ENCODE measurements around the gene DTX3L.

The DTX3L gene

DNA sequence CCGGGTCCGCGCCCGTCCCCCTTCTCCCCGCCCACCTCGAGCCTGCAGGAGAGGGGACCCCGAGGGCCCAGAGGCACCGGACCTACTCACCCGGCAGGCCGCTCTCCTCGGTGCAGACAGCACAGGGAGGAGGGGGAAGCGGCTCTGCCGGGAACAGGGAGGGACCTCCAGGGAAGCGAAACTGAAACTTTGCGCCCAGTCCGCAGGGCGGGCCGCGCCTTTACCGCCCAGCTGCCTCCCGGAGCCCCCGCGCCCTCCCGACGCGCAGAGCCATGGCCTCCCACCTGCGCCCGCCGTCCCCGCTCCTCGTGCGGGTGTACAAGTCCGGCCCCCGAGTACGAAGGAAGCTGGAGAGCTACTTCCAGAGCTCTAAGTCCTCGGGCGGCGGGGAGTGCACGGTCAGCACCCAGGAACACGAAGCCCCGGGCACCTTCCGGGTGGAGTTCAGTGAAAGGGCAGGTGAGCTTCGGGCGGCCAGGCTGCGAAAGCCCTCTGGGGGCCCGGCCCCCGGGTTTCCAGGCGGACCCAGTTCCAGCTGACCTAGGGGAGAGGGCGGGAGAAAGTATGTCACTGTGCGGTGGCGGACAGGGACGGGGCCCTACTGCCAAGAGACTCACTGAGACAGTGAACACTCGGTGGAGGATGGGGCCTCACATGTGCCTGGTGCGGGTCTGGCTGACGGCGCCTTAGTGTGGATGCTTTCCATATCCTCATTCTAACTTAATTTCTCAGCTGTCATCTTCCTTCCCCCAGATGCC, at the start of gene DTX3L, which contains the start of gene PARP9:
Gene DTX3L, plus strand, starts transcription at position 184 of the 758 bp plus-strand sequence. Its CDS starts 89 bp downstream, at position 273.
Gene PARP9, minus strand, starts transcription at position 146 of the 758 bp plus-strand sequence. CDS start 4,680 bp downstream, outside the sequence.
- DNase-seq (ENCODE audit: low read depth in 2 of 2), result peak; percentile 68 to 82

DNA sequence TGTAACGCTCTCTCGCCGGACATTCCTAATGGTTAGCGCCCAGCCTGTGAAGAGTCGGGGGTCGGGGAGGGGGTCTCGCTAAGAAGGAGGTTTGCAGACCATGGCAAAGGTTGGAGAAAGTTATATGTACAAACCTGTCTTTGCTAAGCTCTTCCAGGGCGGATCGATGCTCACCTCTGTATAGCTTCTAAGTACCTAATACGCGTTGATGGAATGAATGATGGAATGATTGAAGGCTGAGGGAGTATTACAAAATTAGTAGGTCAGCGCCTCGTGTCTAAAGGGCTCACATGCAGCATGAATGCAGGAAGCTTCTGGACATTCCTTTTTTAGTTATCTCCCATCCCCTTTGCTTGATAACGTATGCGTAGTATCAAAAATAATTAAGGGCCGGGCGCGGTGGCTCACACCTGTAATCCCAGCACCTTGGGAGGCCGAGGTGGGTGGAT, 49.1 kb upstream of the DTX3L start:
- DNase-seq (ENCODE audit: low read depth in 2 of 2), result no peak

- no peak for DNase-seq (ENCODE audit: low read depth in 2 of 2)
These were observed 48.3 kb upstream of the DTX3L start for GRCh38 chr3:122515870-122516269.

GRCh38 chr3:122516846-122517360, 47.2 kb upstream of the DTX3L start:
- DNase-seq (ENCODE audit: low read depth in 2 of 2), result no peak

GRCh38 chr3:122519693-122520092, 44.4 kb upstream of the DTX3L start:
- no peak for DNase-seq (ENCODE audit: low read depth in 2 of 2)

GRCh38 chr3:122520861-122521260, 43.3 kb upstream of the DTX3L start:
- no peak for DNase-seq (ENCODE audit: low read depth in 2 of 2)

DNA sequence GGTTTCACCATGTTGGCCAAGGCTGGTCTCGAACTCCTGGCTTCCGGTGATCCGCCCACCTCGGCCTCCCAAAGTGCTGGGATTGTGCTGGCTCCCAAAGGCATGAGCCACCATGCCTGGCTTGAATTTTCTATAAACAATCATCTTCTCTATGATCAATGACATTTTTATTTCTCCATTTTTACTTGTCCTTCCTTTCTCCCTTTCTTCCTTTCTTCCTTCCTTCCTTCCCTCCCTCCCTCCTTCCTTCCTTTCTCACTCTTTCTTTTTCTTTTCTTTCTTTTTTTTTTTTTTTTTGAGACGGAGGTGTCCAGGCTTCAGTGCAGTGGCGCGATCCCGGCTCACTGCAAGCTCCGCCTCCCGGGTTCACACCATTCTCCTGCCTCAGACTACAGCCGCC, 40.8 kb upstream of the DTX3L start:
- DNase-seq (ENCODE audit: low read depth in 2 of 2), result no peak

GRCh38 chr3:122530164-122530563, 34.0 kb upstream of the DTX3L start:
- no peak for DNase-seq (ENCODE audit: low read depth in 2 of 2)

GRCh38 chr3:122533480-122533879, 30.7 kb upstream of the DTX3L start:
- no peak for DNase-seq (ENCODE audit: low read depth in 2 of 2)

- no peak for DNase-seq (ENCODE audit: low read depth in 2 of 2)
These were observed 30.2 kb upstream of the DTX3L start for GRCh38 chr3:122533931-122534334.

GRCh38 chr3:122535964-122536631, 28.0 kb upstream of the DTX3L start:
- DNase-seq (ENCODE audit: low read depth in 2 of 2), result no peak

GRCh38 chr3:122536632-122537001, 27.5 kb upstream of the DTX3L start:
- no peak for DNase-seq (ENCODE audit: low read depth in 2 of 2)

DNA sequence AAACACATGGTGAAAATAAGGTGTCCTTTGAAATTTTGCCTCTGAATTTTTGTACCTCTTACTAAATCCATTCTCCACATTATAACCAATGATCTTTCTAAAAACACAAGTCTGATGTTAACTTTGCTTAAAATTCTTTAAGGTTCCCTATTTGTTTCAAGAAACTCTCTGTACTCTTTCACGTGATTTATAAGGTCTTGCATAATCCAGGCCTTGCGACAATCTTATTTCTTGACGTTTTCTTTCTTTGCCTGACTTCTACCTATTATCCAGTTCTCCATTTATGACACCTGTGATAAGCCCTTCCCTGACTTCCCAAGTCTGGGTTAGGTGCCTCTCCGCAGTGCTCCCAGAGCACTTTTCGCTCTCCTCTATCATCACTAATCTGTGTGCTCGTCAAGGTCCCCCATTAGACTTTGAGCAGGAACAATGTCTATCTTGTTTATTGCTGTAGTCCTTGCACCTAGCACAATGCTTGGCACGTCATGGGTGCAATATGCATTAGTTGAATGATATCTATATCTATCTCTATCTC, 25.1 kb upstream of the DTX3L start:
- DNase-seq (ENCODE audit: low read depth in 2 of 2), result no peak

GRCh38 chr3:122546151-122546550, 18.0 kb upstream of the DTX3L start:
- DNase-seq (ENCODE audit: low read depth in 2 of 2), result no peak

DNA sequence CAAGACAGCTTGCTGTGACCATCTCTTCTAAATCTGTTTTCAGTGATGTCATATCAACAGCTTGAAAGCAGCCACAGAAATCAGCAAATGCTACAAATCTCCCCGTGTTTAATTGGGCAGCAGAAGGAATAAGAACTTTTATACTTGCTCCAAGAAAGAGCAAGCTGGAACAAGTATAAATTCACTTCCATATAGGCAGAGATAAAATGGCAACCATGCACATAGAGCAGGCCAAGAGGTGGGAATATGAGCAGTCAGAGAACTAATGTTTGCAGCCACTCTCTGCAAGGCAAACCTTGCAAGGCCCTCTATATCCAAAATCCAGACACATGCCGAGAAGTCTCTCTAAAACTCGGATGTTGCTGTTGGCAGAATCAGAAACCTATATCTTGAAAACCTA, 16.1 kb upstream of the DTX3L start:
- no peak for DNase-seq (ENCODE audit: low read depth in 2 of 2)

GRCh38 chr3:122548619-122549018, 15.5 kb upstream of the DTX3L start:
- DNase-seq (ENCODE audit: low read depth in 2 of 2), result no peak

- DNase-seq (ENCODE audit: low read depth in 2 of 2), result no peak
These were observed 11.0 kb upstream of the DTX3L start for GRCh38 chr3:122553171-122553570.

- no peak for DNase-seq (ENCODE audit: low read depth in 2 of 2)
These were observed 8.7 kb upstream of the DTX3L start for GRCh38 chr3:122555275-122556071.

DNA sequence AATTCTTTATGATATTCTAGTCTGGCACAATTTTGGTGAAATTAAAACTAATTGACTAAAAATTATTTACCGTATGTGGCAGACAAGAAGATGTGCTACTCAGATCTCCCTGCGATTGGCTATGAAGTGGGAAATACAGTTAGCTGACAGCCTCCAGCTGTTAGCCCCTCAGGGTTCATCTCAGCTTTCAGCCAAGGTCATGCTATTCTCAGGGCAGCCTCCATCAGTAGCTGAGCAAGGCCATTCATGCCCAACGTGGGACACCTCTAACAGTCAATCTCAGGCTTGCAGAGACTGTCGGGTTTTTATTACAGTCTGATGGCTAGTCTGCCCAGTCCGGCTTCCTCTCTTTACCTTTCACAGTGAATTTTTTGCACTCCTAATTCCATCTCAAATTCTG, 6.8 kb upstream of the DTX3L start:
- DNase-seq (ENCODE audit: low read depth in 2 of 2), result no peak

DNA sequence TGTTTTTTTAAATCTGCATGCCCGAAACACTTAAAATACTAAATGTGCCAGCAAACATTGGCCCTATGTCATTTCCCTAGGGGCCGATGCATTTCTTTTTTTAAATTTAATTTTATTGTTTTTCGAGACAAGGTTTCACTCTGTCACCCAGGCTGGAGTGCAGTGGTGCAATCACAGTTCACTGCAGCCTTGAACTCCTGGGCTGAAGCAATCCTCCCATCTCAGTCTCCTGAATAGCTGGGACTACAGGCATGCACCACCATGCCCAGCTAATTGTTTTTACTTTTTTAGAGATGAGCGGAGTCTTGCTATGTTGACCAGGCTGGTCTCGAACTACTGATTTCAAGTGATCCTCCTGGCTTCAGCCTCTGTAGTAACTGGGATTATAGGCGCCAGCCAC, 5.5 kb upstream of the DTX3L start:
- DNase-seq (ENCODE audit: low read depth in 2 of 2), result no peak

DNA sequence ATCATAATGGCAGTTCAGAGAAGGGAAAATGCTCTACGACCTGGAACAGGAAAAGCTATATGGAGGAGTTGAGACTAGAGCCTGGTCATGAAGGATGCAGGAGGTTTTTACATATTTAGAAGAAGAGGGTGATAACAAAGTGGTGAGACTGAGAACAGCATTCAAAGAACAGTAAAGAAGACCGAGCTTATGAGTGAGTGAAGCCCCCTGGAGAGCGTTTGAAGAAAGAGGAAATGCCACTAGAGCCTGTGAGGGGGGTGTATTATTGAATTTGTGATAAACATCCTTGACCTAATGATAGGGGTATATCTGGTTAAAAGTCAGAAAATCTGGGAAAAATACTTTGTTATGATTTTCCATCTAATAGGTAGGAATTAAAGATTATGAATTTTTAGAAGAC, 4.2 kb upstream of the DTX3L start:
- no peak for DNase-seq (ENCODE audit: low read depth in 2 of 2)

DNA sequence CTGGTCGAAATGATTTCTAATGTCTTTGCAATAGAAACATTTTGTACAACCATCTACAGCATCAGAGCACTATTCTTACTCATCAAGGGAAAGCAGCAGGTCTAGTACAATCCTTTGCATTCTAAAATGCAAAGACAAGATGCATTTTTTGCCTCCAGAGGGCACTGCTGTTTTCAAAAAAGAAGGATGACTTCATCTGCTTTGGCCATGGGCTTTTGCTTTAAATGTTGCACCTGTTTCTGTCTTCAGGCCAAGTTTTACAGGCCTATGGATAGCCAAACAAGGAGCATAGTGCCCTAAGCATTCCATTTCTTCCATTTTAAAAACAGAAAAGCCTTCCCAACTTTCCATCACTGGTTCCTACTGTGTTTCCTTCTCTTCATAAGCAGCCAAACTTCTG, 3.5 kb upstream of the DTX3L start:
- no peak for DNase-seq (ENCODE audit: low read depth in 2 of 2)
